ENCODE data around the gene TMEM212. TPM values are rescaled to one million over a fixed set of nuclear protein-coding genes. Genes with fewer than 3 reads are reported as not detected.

Gene TMEM212
- total RNA-seq, 4 donors from 2014 or later = not detected

GRCh38 chr3:171810629-171811294, 32.4 kb upstream of the TMEM212 start:
- TF ChIP-seq POLR2AphosphoS5 (IDR thresholded peaks at IDR 0.05) = no peak
- TF ChIP-seq EP300 (IDR thresholded peaks at IDR 0.05) = no peak
- TF ChIP-seq CTCF (IDR thresholded peaks at IDR 0.05) = no peak
- TF ChIP-seq POLR2A (IDR thresholded peaks at IDR 0.05) = no peak
- Histone ChIP-seq H3K27me3 (no peaks in the 10 kb centered on the region), H3K4me3 (peak overlapping the region; percentile 71 to 81), H3K27ac (peak overlapping the region; percentile 91 to 94 (median 92)), H3K36me3 (no peaks in the 10 kb centered on the region), H3K9me3 (no peaks in the 10 kb centered on the region), H3K4me1 (peaks cover 2 to 37% (median 3%) of the 10 kb centered on the region in 3 donors)
- ATAC-seq = no peak
- 21 to 29% methylated on average over 9 to 13 of the region's 22 CpGs for WGBS, 2 donors (ENCODE audit: low coverage in 1 of 2)

- peaks cover 0 to 31% (median 3%) of the 10 kb centered on the region in 3 donors for H3K4me1 ChIP-seq
- H3K27me3 ChIP-seq = no peaks in the 10 kb centered on the region
- H3K9me3 ChIP-seq = no peaks in the 10 kb centered on the region
- 59 to 64% methylated on average over 3 to 4 of the region's 4 CpGs for WGBS, 2 donors (ENCODE audit: low coverage in 1 of 2)
- peak overlapping the region; percentile 91 to 94 (median 92) for H3K27ac ChIP-seq
- H3K4me3 ChIP-seq = no peak overlapping the region
- no peak for TF ChIP-seq CTCF (IDR thresholded peaks at IDR 0.05)
- peak; percentile 79 for TF ChIP-seq POLR2AphosphoS5 (IDR thresholded peaks at IDR 0.05)
- ATAC-seq = peak; percentile 71
- no peaks in the 10 kb centered on the region for H3K36me3 ChIP-seq
Observed at GRCh38 chr3:171811295-171811912, 31.7 kb upstream of the TMEM212 start.

GRCh38 chr3:171811913-171812335, 31.2 kb upstream of the TMEM212 start:
- Histone ChIP-seq H3K27ac (peak overlapping the region in 3 of 4 donors; percentile 91 to 94 (median 92)), H3K4me1 (peaks cover 0 to 26% (median 0%) of the 10 kb centered on the region in 3 donors), H3K4me3 (no peak overlapping the region), H3K27me3 (no peaks in the 10 kb centered on the region), H3K9me3 (no peaks in the 10 kb centered on the region), H3K36me3 (no peaks in the 10 kb centered on the region)
- ATAC-seq = no peak
- TF ChIP-seq CTCF (IDR thresholded peaks at IDR 0.05) = no peak
- no peak for TF ChIP-seq POLR2AphosphoS5 (IDR thresholded peaks at IDR 0.05)
- no peak for TF ChIP-seq POLR2A (IDR thresholded peaks at IDR 0.05)
- no peak for TF ChIP-seq EP300 (IDR thresholded peaks at IDR 0.05)
- WGBS, 2 donors (ENCODE audit: low coverage in 1 of 2) = 80 to 86% methylated on average over 1 to 4 of the region's 9 CpGs

GRCh38 chr3:171812811-171813210, 30.3 kb upstream of the TMEM212 start:
- no peak for TF ChIP-seq POLR2AphosphoS5 (IDR thresholded peaks at IDR 0.05)
- TF ChIP-seq EP300 (IDR thresholded peaks at IDR 0.05) = no peak
- no peak for TF ChIP-seq CTCF (IDR thresholded peaks at IDR 0.05)
- no peak for TF ChIP-seq POLR2A (IDR thresholded peaks at IDR 0.05)
- Histone ChIP-seq H3K27ac (no peak overlapping the region), H3K4me1 (peaks cover 0 to 24% (median 0%) of the 10 kb centered on the region in 3 donors), H3K4me3 (no peak overlapping the region), H3K27me3 (no peaks in the 10 kb centered on the region), H3K36me3 (no peaks in the 10 kb centered on the region), H3K9me3 (no peaks in the 10 kb centered on the region)
- ATAC-seq = no peak
- 94 to 95% methylated on average over 2 of the region's 2 CpGs for WGBS, 2 donors (ENCODE audit: low coverage in 1 of 2)
